Measurements from ENCODE around the gene ZNF8.

Gene ZNF8

GRCh38 chr19:58351558-58351878, 72.8 kb downstream of the ZNF8 start:
- Histone ChIP-seq H3K79me1 (replicated peaks; ENCODE audit: low read length, poor library complexity, severe bottlenecking) (peaks cover 33% of the 10 kb centered on the region), H3K4me3 (ENCODE audit: insufficient read depth in 1 of 2, low read depth in 1 of 2, low read length in 2 of 2) (no peak overlapping the region), H3K27me3 (ENCODE audit: control insufficient read depth in 1 of 2, insufficient read depth in 1 of 2, low read length in 2 of 2) (peaks cover 0 to 12% of the 10 kb centered on the region in 2 experiments), H3K18ac (ENCODE audit: low read depth in 1 of 2, low read length in 2 of 2) (no peak overlapping the region), H2AFZ (ENCODE audit: low read depth, low read length) (no peak overlapping the region), H2BK5ac (ENCODE audit: low read depth, low read length, poor library complexity, severe bottlenecking) (no peak overlapping the region), H2BK120ac (ENCODE audit: low read depth, low read length) (no peak overlapping the region), H3K9me3 (ENCODE audit: control insufficient read depth, low read length) (no peaks in the 10 kb centered on the region), H2BK15ac (ENCODE audit: low read depth, poor library complexity, severe bottlenecking) (no peak overlapping the region), H4K91ac (ENCODE audit: low read length) (peak overlapping the region; percentile 47), H3K23ac (ENCODE audit: low read length in 2 of 2) (no peak overlapping the region), H3K4me1 (ENCODE audit: control insufficient read depth, insufficient read depth, low read depth, low read length) (peaks cover 1% of the 10 kb centered on the region), H3K14ac (ENCODE audit: low read length in 2 of 2) (no peak overlapping the region), H2BK12ac (ENCODE audit: low read length in 2 of 2) (no peak overlapping the region), H4K8ac (ENCODE audit: low read length) (no peak overlapping the region), H3K27ac (ENCODE audit: low read length, poor library complexity, severe bottlenecking) (no peak overlapping the region), H3K4ac (ENCODE audit: low read depth in 1 of 2, low read length in 2 of 2) (no peak overlapping the region), H3K9ac (ENCODE audit: low read length) (no peak overlapping the region), H3K4me2 (ENCODE audit: low read length, poor library complexity, severe bottlenecking) (no peak overlapping the region), H2AK5ac (ENCODE audit: low read length, severe bottlenecking) (no peak overlapping the region), H3K36me3 (ENCODE audit: control insufficient read depth in 1 of 2, insufficient read depth in 2 of 2, low read depth in 1 of 2, low read length in 2 of 2) (peaks cover 13 to 55% of the 10 kb centered on the region in 2 experiments)
- no peak for DNase-seq
- WGBS, result 97% methylated on average over 7 of the region's 9 CpGs

- no peak overlapping the region for H4K91ac ChIP-seq (ENCODE audit: low read length)
- H3K4me2 ChIP-seq (ENCODE audit: low read length, poor library complexity, severe bottlenecking), result no peak overlapping the region
- H3K9me3 ChIP-seq (ENCODE audit: control insufficient read depth, low read length), result no peaks in the 10 kb centered on the region
- H2BK12ac ChIP-seq (ENCODE audit: low read length in 2 of 2), result no peak overlapping the region
- no peak overlapping the region for H3K4ac ChIP-seq (ENCODE audit: low read depth in 1 of 2, low read length in 2 of 2)
- no peak overlapping the region for H3K14ac ChIP-seq (ENCODE audit: low read length in 2 of 2)
- H3K4me3 ChIP-seq (ENCODE audit: insufficient read depth in 1 of 2, low read depth in 1 of 2, low read length in 2 of 2), result no peak overlapping the region
- peaks cover 32% of the 10 kb centered on the region for H3K79me1 ChIP-seq (replicated peaks; ENCODE audit: low read length, poor library complexity, severe bottlenecking)
- DNase-seq, result no peak
- peaks cover 0 to 18% of the 10 kb centered on the region in 2 experiments for H3K27me3 ChIP-seq (ENCODE audit: control insufficient read depth in 1 of 2, insufficient read depth in 1 of 2, low read length in 2 of 2)
- H3K27ac ChIP-seq (ENCODE audit: low read length, poor library complexity, severe bottlenecking), result no peak overlapping the region
- no peak overlapping the region for H2BK15ac ChIP-seq (ENCODE audit: low read depth, poor library complexity, severe bottlenecking)
- no peak overlapping the region for H4K8ac ChIP-seq (ENCODE audit: low read length)
- H2AFZ ChIP-seq (ENCODE audit: low read depth, low read length), result no peak overlapping the region
- no peak overlapping the region for H2BK120ac ChIP-seq (ENCODE audit: low read depth, low read length)
- no peak overlapping the region for H3K18ac ChIP-seq (ENCODE audit: low read depth in 1 of 2, low read length in 2 of 2)
- H2BK5ac ChIP-seq (ENCODE audit: low read depth, low read length, poor library complexity, severe bottlenecking), result no peak overlapping the region
- H2AK5ac ChIP-seq (ENCODE audit: low read length, severe bottlenecking), result no peak overlapping the region
- H3K9ac ChIP-seq (ENCODE audit: low read length), result no peak overlapping the region
- H3K36me3 ChIP-seq (ENCODE audit: control insufficient read depth in 1 of 2, insufficient read depth in 2 of 2, low read depth in 1 of 2, low read length in 2 of 2), result peaks cover 13 to 61% of the 10 kb centered on the region in 2 experiments
- WGBS, result 93% methylated on average over 20 of the region's 23 CpGs
- H3K23ac ChIP-seq (ENCODE audit: low read length in 2 of 2), result no peak overlapping the region
- no peaks in the 10 kb centered on the region for H3K4me1 ChIP-seq (ENCODE audit: control insufficient read depth, insufficient read depth, low read depth, low read length)
Measured at GRCh38 chr19:58351990-58352755, 73.4 kb downstream of the ZNF8 start.

Small RNAs within 50 kb of the gene (small RNA-seq; reads per million reads assigned to genes)
- gene MIR6806 (ENCODE audit: low read depth), result 0.86 reads per million
